ENCODE measurements around the gene DUSP14. TPM values are rescaled to one million over a fixed set of nuclear protein-coding genes. Genes with fewer than 3 reads are reported as not detected.

The DUSP14 gene
- total and polyA plus RNA-seq, 2 of the 13 experiments (the other 11 are each of a cell fraction or from before 2014, with no cell fraction given) = 33.5 to 39.8 TPM

DNA sequence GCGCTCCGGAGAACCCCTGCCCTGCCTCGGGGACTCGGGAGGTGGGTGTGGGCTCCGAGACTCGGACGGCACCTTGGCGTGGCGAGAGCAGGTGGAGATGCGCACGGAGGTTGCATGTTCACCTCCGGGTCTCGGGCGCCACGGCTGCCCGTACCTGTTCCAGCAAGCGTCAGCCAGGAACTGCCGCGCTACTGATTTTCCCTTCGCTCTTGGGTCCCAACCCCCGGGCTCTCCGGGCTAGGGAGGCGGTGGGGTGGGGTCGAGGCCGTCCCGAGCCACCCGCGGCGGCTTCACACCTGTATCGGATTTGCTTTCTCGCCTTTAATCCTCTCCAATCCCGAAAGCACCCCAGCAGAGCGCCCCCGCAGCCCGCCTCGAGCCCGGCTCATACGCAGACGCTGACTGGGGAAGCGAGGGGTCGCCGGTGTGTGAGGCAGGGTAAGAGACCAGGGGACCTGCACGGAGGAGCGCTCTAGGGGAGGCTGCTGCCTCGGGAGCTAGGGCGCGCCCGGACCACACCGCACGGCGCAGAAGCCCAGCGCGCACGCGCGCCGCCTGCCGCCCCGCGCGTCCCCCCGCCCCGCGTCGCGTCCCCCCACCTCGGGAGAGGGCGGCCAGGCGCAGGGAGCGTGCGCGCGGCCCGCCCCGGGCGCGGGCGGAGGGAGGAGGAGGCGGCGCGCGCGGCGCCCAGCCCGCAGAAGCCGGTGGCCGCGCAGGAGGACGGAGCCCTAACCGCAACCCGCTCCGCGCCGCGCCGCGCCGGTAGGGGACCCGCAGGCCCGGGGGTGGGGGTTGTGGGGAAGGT, at the start of gene DUSP14 (continued):
- TF ChIP-seq, protein P1, sequence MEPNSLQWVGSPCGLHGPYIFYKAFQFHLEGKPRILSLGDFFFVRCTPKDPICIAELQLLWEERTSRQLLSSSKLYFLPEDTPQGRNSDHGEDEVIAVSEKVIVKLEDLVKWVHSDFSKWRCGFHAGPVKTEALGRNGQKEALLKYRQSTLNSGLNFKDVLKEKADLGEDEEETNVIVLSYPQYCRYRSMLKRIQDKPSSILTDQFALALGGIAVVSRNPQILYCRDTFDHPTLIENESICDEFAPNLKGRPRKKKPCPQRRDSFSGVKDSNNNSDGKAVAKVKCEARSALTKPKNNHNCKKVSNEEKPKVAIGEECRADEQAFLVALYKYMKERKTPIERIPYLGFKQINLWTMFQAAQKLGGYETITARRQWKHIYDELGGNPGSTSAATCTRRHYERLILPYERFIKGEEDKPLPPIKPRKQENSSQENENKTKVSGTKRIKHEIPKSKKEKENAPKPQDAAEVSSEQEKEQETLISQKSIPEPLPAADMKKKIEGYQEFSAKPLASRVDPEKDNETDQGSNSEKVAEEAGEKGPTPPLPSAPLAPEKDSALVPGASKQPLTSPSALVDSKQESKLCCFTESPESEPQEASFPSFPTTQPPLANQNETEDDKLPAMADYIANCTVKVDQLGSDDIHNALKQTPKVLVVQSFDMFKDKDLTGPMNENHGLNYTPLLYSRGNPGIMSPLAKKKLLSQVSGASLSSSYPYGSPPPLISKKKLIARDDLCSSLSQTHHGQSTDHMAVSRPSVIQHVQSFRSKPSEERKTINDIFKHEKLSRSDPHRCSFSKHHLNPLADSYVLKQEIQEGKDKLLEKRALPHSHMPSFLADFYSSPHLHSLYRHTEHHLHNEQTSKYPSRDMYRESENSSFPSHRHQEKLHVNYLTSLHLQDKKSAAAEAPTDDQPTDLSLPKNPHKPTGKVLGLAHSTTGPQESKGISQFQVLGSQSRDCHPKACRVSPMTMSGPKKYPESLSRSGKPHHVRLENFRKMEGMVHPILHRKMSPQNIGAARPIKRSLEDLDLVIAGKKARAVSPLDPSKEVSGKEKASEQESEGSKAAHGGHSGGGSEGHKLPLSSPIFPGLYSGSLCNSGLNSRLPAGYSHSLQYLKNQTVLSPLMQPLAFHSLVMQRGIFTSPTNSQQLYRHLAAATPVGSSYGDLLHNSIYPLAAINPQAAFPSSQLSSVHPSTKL (CRISPR knock-in tag; IDR thresholded peaks at IDR 0.05) = 0 out of 2 replicates have a peak, but pooled peaks have one; percentile 18
- peak; percentile 56; the same call in 1 of the 2 replicates for TF ChIP-seq ZFP90 (CRISPR knock-in tag; IDR thresholded peaks at IDR 0.05; ENCODE audit: borderline replicate concordance)
- TF ChIP-seq HOXA3 (CRISPR knock-in tag; IDR thresholded peaks at IDR 0.05) = peak; percentile 28; the same call in 1 of the 2 replicates
- TF ChIP-seq, protein P2, sequence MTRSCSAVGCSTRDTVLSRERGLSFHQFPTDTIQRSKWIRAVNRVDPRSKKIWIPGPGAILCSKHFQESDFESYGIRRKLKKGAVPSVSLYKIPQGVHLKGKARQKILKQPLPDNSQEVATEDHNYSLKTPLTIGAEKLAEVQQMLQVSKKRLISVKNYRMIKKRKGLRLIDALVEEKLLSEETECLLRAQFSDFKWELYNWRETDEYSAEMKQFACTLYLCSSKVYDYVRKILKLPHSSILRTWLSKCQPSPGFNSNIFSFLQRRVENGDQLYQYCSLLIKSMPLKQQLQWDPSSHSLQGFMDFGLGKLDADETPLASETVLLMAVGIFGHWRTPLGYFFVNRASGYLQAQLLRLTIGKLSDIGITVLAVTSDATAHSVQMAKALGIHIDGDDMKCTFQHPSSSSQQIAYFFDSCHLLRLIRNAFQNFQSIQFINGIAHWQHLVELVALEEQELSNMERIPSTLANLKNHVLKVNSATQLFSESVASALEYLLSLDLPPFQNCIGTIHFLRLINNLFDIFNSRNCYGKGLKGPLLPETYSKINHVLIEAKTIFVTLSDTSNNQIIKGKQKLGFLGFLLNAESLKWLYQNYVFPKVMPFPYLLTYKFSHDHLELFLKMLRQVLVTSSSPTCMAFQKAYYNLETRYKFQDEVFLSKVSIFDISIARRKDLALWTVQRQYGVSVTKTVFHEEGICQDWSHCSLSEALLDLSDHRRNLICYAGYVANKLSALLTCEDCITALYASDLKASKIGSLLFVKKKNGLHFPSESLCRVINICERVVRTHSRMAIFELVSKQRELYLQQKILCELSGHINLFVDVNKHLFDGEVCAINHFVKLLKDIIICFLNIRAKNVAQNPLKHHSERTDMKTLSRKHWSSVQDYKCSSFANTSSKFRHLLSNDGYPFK (CRISPR knock-in tag; IDR thresholded peaks at IDR 0.05; ENCODE audit: borderline replicate concordance) = no peak; the same call in 1 of the 2 replicates
- TF ChIP-seq SIX1 (CRISPR knock-in tag; IDR thresholded peaks at IDR 0.05; ENCODE audit: borderline replicate concordance) = no peak
- TF ChIP-seq ZNF607 (CRISPR knock-in tag; IDR thresholded peaks at IDR 0.05; ENCODE audit: borderline replicate concordance) = no peak; the same call in 1 of the 2 replicates
- TF ChIP-seq ATF7 (IDR thresholded peaks at IDR 0.05) = no peak
- TF ChIP-seq ATF7 (CRISPR knock-in tag; IDR thresholded peaks at IDR 0.05) = no peak
- TF ChIP-seq KLF11 (CRISPR knock-in tag; IDR thresholded peaks at IDR 0.05) = no peak
- no peak for TF ChIP-seq MXI1 (IDR thresholded peaks at IDR 0.05; ENCODE audit: borderline replicate concordance, low read depth, low read length)
- TF ChIP-seq KAT8 (CRISPR knock-in tag; IDR thresholded peaks at IDR 0.05) = 0 out of 2 replicates have a peak, but pooled peaks have one; percentile 50
- no peak; the same call in 1 of the 2 replicates for TF ChIP-seq FOXC1 (CRISPR knock-in tag; IDR thresholded peaks at IDR 0.05; ENCODE audit: borderline replicate concordance)
- TF ChIP-seq CHD2 (IDR thresholded peaks at IDR 0.05; ENCODE audit: low read depth, low read length) = no peak
- no peak for TF ChIP-seq CBX1 (IDR thresholded peaks at IDR 0.05; ENCODE audit: low read depth)
- TF ChIP-seq, protein P3, sequence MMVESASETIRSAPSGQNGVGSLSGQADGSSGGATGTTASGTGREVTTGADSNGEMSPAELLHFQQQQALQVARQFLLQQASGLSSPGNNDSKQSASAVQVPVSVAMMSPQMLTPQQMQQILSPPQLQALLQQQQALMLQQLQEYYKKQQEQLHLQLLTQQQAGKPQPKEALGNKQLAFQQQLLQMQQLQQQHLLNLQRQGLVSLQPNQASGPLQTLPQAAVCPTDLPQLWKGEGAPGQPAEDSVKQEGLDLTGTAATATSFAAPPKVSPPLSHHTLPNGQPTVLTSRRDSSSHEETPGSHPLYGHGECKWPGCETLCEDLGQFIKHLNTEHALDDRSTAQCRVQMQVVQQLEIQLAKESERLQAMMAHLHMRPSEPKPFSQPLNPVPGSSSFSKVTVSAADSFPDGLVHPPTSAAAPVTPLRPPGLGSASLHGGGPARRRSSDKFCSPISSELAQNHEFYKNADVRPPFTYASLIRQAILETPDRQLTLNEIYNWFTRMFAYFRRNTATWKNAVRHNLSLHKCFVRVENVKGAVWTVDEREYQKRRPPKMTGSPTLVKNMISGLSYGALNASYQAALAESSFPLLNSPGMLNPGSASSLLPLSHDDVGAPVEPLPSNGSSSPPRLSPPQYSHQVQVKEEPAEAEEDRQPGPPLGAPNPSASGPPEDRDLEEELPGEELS (CRISPR knock-in tag; IDR thresholded peaks at IDR 0.05) = no peak
- TF ChIP-seq JDP2 (CRISPR knock-in tag; IDR thresholded peaks at IDR 0.05; ENCODE audit: borderline replicate concordance) = no peak

Data from HepG2 (cell line).